Measurements from ENCODE around the gene ITGA1. TPM values are rescaled to one million over a fixed set of nuclear protein-coding genes. Genes with fewer than 3 reads are reported as not detected.
"Not testable (repeated sequence)": the region's sequence is repeated elsewhere in the genome, so short reads cannot be mapped to it uniquely, and the experiment has no call there.

The ITGA1 gene
- total RNA-seq, 5 donors from 2014 or later (not counting 1 experiment from before 2014, with no cell fraction given): 2.9 to 13.0 (median 6.8) TPM

DNA sequence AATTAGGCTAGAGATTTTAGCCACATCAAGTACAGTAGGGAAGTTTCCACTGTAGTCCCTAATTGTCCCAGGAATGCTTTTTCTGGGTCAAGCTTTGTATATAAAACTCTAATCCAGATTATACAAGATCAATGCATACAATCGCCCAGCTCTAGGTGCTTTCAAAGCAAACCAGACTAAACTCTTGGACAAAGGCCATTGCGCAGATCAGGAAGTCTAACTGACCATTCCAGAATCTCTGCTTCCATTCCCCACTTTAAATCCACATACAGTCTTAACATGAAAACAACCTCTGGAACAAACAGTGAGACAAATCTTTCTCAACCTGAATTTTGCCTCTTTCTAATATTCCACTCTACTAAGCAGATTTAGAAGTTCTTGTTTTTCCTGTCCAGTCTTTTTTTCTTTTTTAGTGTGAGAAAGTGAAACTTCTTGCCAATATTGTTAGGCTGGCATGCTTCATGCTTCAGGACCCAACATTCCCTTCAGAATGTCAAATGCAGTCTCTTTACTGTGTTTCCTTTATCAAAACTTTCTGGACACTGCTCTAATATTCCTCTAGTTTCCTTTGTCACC lies 76.1 kb downstream of the ITGA1 start:
- H3K9me3 Mint-ChIP-seq: no peaks in the 10 kb centered on the region
- Histone ChIP-seq H3K36me3 (ENCODE audit: control insufficient read depth in 2 of 2, extremely low read depth in 1 of 2, insufficient read depth in 1 of 2, low read length in 1 of 2) (no peaks in the 10 kb centered on the region), H3K4me1 (ENCODE audit: control insufficient read depth in 1 of 2, extremely low read depth in 1 of 2, insufficient read depth in 2 of 2, low read length in 2 of 2) (no peaks in the 10 kb centered on the region), H3K9me3 (no peaks in the 10 kb centered on the region), H3K27me3 (replicated peaks in 1 of 2; ENCODE audit: control insufficient read depth in 2 of 2, extremely low read depth in 1 of 2, insufficient read depth in 2 of 2, low read length in 1 of 2) (no peaks in the 10 kb centered on the region), H3K4me3 (ENCODE audit: control insufficient read depth in 1 of 2, extremely low read depth in 1 of 2, low read length in 1 of 2) (no peak overlapping the region), H3K27ac (ENCODE audit: low read length) (no peak overlapping the region)
- no peak for ATAC-seq (replicated peaks in 1 of 4)
- H3K27me3 Mint-ChIP-seq: no peaks in the 10 kb centered on the region
- WGBS (ENCODE audit: insufficient coverage): 93% methylated on average over 2 of the region's 2 CpGs
- no peak overlapping the region for H3K27ac Mint-ChIP-seq
- DNase-seq: no peak
- H3K4me1 Mint-ChIP-seq: no peaks in the 10 kb centered on the region
- ChIA-PET POLR2A (no interaction called here), CTCF (no interaction called here)
- H3K4me3 Mint-ChIP-seq: no peak overlapping the region
- no peaks in the 10 kb centered on the region for H3K36me3 Mint-ChIP-seq

DNA sequence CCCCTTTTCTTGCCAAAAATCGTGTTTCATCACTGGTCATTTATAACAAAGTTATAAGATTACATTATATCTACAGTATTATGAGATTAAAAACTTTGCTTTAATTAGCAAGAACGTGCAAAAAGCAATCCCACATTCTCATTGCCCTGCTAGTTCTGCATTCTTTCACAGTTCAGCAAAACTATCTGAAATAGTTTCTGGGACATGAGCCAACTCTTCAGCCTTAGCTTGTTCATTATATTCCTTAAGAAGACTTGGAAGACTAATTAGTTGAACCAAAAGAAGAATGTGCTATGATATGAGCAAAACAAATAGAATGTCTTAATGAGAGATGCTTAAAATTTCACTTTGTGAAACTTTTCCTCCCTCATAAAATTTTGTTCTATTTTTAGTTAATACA lies 76.7 kb downstream of the ITGA1 start:
- ATAC-seq (replicated peaks in 1 of 4) (no peak), DNase-seq (no peak)
- Mint-ChIP-seq H3K9me3 (no peaks in the 10 kb centered on the region), H3K4me3 (no peak overlapping the region), H3K4me1 (no peaks in the 10 kb centered on the region), H3K27me3 (no peaks in the 10 kb centered on the region), H3K27ac (no peak overlapping the region), H3K36me3 (no peaks in the 10 kb centered on the region)
- H3K4me3 ChIP-seq (ENCODE audit: control insufficient read depth in 1 of 2, extremely low read depth in 1 of 2, low read length in 1 of 2): no peak overlapping the region
- H3K4me1 ChIP-seq (ENCODE audit: control insufficient read depth in 1 of 2, extremely low read depth in 1 of 2, insufficient read depth in 2 of 2, low read length in 2 of 2): no peaks in the 10 kb centered on the region
- no peak overlapping the region for H3K27ac ChIP-seq (ENCODE audit: low read length)
- POLR2A ChIA-PET: no interaction called here
- H3K27me3 ChIP-seq (replicated peaks in 1 of 2; ENCODE audit: control insufficient read depth in 2 of 2, extremely low read depth in 1 of 2, insufficient read depth in 2 of 2, low read length in 1 of 2): no peaks in the 10 kb centered on the region
- no peaks in the 10 kb centered on the region for H3K9me3 ChIP-seq
- CTCF ChIA-PET: no interaction called here
- no peaks in the 10 kb centered on the region for H3K36me3 ChIP-seq (ENCODE audit: control insufficient read depth in 2 of 2, extremely low read depth in 1 of 2, insufficient read depth in 1 of 2, low read length in 1 of 2)
- WGBS (ENCODE audit: insufficient coverage): no CpG with 5 or more reads among the region's 2 CpGs

DNA sequence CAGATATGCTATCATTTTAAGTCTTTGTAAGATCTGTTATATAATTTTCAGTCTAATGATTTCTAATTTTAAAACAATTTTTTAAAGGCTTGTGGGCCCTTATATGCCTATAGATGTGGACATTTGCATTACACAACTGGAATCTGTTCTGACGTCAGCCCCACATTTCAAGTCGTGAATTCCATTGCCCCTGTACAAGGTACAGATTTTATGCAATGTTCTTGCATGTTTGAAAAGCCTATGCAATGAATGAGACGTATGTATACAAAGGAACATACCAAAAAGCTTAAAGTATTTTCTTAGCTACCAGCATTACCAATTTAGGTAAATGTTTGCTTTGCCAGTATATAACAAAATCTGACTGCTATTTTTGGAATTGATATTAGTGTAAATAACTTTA lies 77.2 kb downstream of the ITGA1 start:
- WGBS (ENCODE audit: insufficient coverage): 100% methylated on average over 2 of the region's 3 CpGs
- CTCF ChIA-PET: no interaction called here
- no peaks in the 10 kb centered on the region for H3K36me3 ChIP-seq (ENCODE audit: control insufficient read depth in 2 of 2, extremely low read depth in 1 of 2, insufficient read depth in 1 of 2, low read length in 1 of 2)

DNA sequence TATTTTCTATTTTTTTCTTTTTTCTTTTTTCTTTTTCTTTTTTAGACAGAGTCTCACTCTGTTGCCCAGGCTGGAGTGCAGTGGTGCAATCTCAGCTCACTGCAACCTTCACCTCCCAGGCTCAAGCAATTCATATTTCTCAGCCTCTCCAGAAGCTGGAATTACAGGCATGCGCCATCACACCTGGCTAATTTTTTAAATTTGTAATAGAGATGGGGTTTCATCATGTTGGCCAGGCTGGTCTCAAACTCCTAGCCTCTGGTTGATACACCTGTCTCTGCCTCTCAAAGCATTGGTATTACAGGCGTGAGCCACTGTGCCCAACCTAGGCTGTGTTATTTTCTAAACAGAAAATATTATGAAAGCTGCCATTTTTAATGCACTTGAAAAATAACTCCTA lies 78.3 kb downstream of the ITGA1 start:
- H3K4me3 ChIP-seq (ENCODE audit: control insufficient read depth in 1 of 2, extremely low read depth in 1 of 2, low read length in 1 of 2); CTCF ChIA-PET; H3K4me3 Mint-ChIP-seq; H3K9me3 ChIP-seq; ATAC-seq (replicated peaks in 1 of 4); H3K36me3 ChIP-seq (ENCODE audit: control insufficient read depth in 2 of 2, extremely low read depth in 1 of 2, insufficient read depth in 1 of 2, low read length in 1 of 2); H3K27me3 ChIP-seq (replicated peaks in 1 of 2; ENCODE audit: control insufficient read depth in 2 of 2, extremely low read depth in 1 of 2, insufficient read depth in 2 of 2, low read length in 1 of 2); H3K27me3 Mint-ChIP-seq; H3K4me1 ChIP-seq (ENCODE audit: control insufficient read depth in 1 of 2, extremely low read depth in 1 of 2, insufficient read depth in 2 of 2, low read length in 2 of 2); H3K9me3 Mint-ChIP-seq; DNase-seq; H3K27ac Mint-ChIP-seq; H3K27ac ChIP-seq (ENCODE audit: low read length); H3K4me1 Mint-ChIP-seq; H3K36me3 Mint-ChIP-seq: not testable (repeated sequence)
- no CpG with 5 or more reads among the region's 2 CpGs for WGBS (ENCODE audit: insufficient coverage)
- POLR2A ChIA-PET: interaction anchor here in 1 of 2 donors (0.8 kb wide), 1 partner anchor 1884 kb away, joined by 3 read pairs; no protein-coding TSS in a partner anchor

More for the DNA sequence above, 77.2 kb downstream of the ITGA1 start:
- Histone ChIP-seq H3K27me3 (replicated peaks in 1 of 2; ENCODE audit: control insufficient read depth in 2 of 2, extremely low read depth in 1 of 2, insufficient read depth in 2 of 2, low read length in 1 of 2) (no peaks in the 10 kb centered on the region), H3K9me3 (no peaks in the 10 kb centered on the region), H3K4me3 (ENCODE audit: control insufficient read depth in 1 of 2, extremely low read depth in 1 of 2, low read length in 1 of 2) (no peak overlapping the region), H3K27ac (ENCODE audit: low read length) (no peak overlapping the region), H3K4me1 (ENCODE audit: control insufficient read depth in 1 of 2, extremely low read depth in 1 of 2, insufficient read depth in 2 of 2, low read length in 2 of 2) (no peaks in the 10 kb centered on the region)
- ATAC-seq (replicated peaks in 1 of 4): no peak
- no peaks in the 10 kb centered on the region for H3K27me3 Mint-ChIP-seq
- no peaks in the 10 kb centered on the region for H3K4me1 Mint-ChIP-seq
- DNase-seq: no peak
- no peak overlapping the region for H3K27ac Mint-ChIP-seq
- no peaks in the 10 kb centered on the region for H3K9me3 Mint-ChIP-seq
- POLR2A ChIA-PET: no interaction called here
- no peaks in the 10 kb centered on the region for H3K36me3 Mint-ChIP-seq
- H3K4me3 Mint-ChIP-seq: no peak overlapping the region

DNA sequence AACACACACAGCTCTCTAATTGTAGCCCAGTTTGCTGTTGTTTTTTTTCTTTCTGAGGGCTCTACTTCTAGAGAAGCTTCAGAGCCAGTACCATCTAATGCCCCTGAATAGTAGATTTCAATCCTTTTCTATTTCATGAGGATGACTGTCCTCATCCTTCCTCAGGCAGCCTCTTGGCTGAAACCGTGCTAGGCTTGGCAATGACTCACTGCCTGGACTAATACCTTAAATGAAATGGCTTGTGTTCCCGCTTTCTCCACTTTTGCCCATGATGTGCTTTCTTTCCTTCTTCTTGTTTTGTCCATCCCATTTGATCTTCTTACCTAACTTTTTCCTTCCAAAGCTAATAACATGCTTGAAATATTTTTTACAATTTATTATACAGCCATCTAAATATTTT lies 80.1 kb downstream of the ITGA1 start:
- ChIA-PET POLR2A (no interaction called here), CTCF (interaction anchor here in 1 of 2 donors (0.6 kb wide), 1 partner anchor 11 kb away, joined by 3 read pairs; no protein-coding TSS in a partner anchor)
- Mint-ChIP-seq H3K27me3 (no peaks in the 10 kb centered on the region), H3K27ac (no peak overlapping the region), H3K4me3 (no peak overlapping the region), H3K4me1 (no peaks in the 10 kb centered on the region), H3K9me3 (no peaks in the 10 kb centered on the region), H3K36me3 (peaks cover 3% of the 10 kb centered on the region)
- H3K36me3 ChIP-seq (ENCODE audit: control insufficient read depth in 2 of 2, extremely low read depth in 1 of 2, insufficient read depth in 1 of 2, low read length in 1 of 2): no peaks in the 10 kb centered on the region
- H3K27me3 ChIP-seq (replicated peaks in 1 of 2; ENCODE audit: control insufficient read depth in 2 of 2, extremely low read depth in 1 of 2, insufficient read depth in 2 of 2, low read length in 1 of 2): no peaks in the 10 kb centered on the region
- no peaks in the 10 kb centered on the region for H3K9me3 ChIP-seq
- WGBS (ENCODE audit: insufficient coverage): 83% methylated on average over 1 of the region's 2 CpGs
- H3K27ac ChIP-seq (ENCODE audit: low read length): no peak overlapping the region
- ATAC-seq (replicated peaks in 1 of 4) (no peak), DNase-seq (no peak)
- H3K4me1 ChIP-seq (ENCODE audit: control insufficient read depth in 1 of 2, extremely low read depth in 1 of 2, insufficient read depth in 2 of 2, low read length in 2 of 2): no peaks in the 10 kb centered on the region
- H3K4me3 ChIP-seq (ENCODE audit: control insufficient read depth in 1 of 2, extremely low read depth in 1 of 2, low read length in 1 of 2): no peak overlapping the region

DNA sequence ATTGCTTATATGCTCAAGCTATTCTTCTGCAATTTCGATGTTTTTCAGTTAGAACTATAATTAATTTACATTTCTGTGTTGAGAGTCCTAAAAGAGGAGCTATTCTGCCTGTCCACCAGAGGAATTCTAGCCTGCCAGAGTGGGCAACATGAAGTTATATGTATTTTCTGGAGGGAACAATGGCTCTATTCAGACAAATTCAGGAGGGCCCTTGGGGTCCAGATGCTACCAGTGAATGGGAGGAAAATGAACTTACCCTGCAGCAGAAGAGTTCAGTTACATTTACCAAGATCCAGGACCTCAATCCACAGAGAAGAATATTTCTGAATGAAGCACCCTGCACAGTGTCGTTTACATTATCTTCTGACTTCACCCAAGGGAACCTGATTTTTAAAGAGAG lies 80.7 kb downstream of the ITGA1 start:
- POLR2A ChIA-PET: no interaction called here
- Histone ChIP-seq H3K36me3 (ENCODE audit: control insufficient read depth in 2 of 2, extremely low read depth in 1 of 2, insufficient read depth in 1 of 2, low read length in 1 of 2) (no peaks in the 10 kb centered on the region), H3K27ac (ENCODE audit: low read length) (no peak overlapping the region), H3K27me3 (replicated peaks in 1 of 2; ENCODE audit: control insufficient read depth in 2 of 2, extremely low read depth in 1 of 2, insufficient read depth in 2 of 2, low read length in 1 of 2) (no peaks in the 10 kb centered on the region), H3K4me3 (ENCODE audit: control insufficient read depth in 1 of 2, extremely low read depth in 1 of 2, low read length in 1 of 2) (no peak overlapping the region), H3K9me3 (no peaks in the 10 kb centered on the region), H3K4me1 (ENCODE audit: control insufficient read depth in 1 of 2, extremely low read depth in 1 of 2, insufficient read depth in 2 of 2, low read length in 2 of 2) (no peaks in the 10 kb centered on the region)
- no peak for ATAC-seq (replicated peaks in 1 of 4)
- no peak overlapping the region for H3K27ac Mint-ChIP-seq
- peaks cover 3% of the 10 kb centered on the region for H3K36me3 Mint-ChIP-seq
- H3K9me3 Mint-ChIP-seq: no peaks in the 10 kb centered on the region
- no peak overlapping the region for H3K4me3 Mint-ChIP-seq
- no peaks in the 10 kb centered on the region for H3K4me1 Mint-ChIP-seq
- no peak for DNase-seq
- WGBS (ENCODE audit: insufficient coverage): no CpG with 5 or more reads among the region's 2 CpGs
- CTCF ChIA-PET: interaction anchor here in 1 of 2 donors (0.6 kb wide), 1 partner anchor 10 kb away, joined by 3 read pairs; no protein-coding TSS in a partner anchor
- no peaks in the 10 kb centered on the region for H3K27me3 Mint-ChIP-seq

DNA sequence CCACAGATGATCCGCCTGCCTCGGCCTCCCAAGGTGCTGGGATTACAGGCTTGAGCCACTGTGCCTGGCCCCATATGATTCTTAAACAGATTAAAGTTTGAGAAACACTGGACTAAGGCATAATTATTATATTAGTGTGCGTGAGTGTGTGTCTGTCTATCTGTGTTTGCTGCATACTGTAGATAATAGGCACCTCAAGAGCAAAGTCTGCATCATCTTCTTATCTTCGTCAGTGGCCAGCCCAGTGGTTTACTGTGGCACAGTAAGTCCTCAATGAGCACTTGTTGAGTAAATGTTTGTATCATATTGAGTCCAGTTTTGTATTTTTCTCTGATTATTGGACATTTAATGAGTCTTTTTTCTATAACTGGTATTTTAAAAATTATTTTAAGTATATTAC lies 81.7 kb downstream of the ITGA1 start:
- ChIA-PET CTCF (no interaction called here), POLR2A (no interaction called here)
- no peak overlapping the region for H3K27ac ChIP-seq (ENCODE audit: low read length)
- H3K36me3 ChIP-seq (ENCODE audit: control insufficient read depth in 2 of 2, extremely low read depth in 1 of 2, insufficient read depth in 1 of 2, low read length in 1 of 2): no peaks in the 10 kb centered on the region
- Mint-ChIP-seq H3K36me3 (peaks cover 4% of the 10 kb centered on the region), H3K4me1 (no peaks in the 10 kb centered on the region), H3K27me3 (no peaks in the 10 kb centered on the region), H3K9me3 (no peaks in the 10 kb centered on the region), H3K27ac (no peak overlapping the region), H3K4me3 (no peak overlapping the region)
- no peak overlapping the region for H3K4me3 ChIP-seq (ENCODE audit: control insufficient read depth in 1 of 2, extremely low read depth in 1 of 2, low read length in 1 of 2)
- 83% methylated on average over 1 of the region's 4 CpGs for WGBS (ENCODE audit: insufficient coverage)
- ATAC-seq (replicated peaks in 1 of 4) (no peak), DNase-seq (no peak)
- no peaks in the 10 kb centered on the region for H3K4me1 ChIP-seq (ENCODE audit: control insufficient read depth in 1 of 2, extremely low read depth in 1 of 2, insufficient read depth in 2 of 2, low read length in 2 of 2)
- H3K27me3 ChIP-seq (replicated peaks in 1 of 2; ENCODE audit: control insufficient read depth in 2 of 2, extremely low read depth in 1 of 2, insufficient read depth in 2 of 2, low read length in 1 of 2): no peaks in the 10 kb centered on the region
- no peaks in the 10 kb centered on the region for H3K9me3 ChIP-seq

All from T-cell (primary cell).